ENCODE results near the gene CDKL1.

CDKL1 gene

DNA sequence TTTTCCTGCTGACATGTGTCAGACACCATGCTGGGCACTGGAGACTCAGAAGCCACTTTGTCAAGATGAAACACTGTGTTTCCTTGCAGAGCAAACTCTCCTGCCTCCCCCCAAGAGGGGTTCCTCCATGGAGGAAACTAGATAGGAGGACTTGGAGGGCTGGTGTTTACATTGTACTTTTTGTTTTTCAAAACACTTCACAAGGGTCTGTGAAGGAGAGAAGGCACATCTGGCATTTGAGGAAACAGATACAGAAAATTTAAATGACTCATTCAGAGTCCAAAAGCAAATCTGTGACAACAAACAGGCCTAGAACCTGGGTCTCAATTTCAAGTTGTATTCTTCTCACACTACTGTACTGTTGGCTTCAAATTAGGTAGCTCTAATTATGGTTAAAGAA lies 6.7 kb upstream of the CDKL1 start:
- H3K27ac ChIP-seq (ENCODE audit: low read depth, low read length, severe bottlenecking) = peak overlapping the region; percentile 84
- H3K9me3 ChIP-seq (ENCODE audit: control insufficient read depth, low read length) = peaks cover 7% of the 10 kb centered on the region
- no peaks in the 10 kb centered on the region for H3K36me3 ChIP-seq (ENCODE audit: control insufficient read depth, insufficient read depth, low read length)
- no peak overlapping the region for H3K4me3 ChIP-seq (ENCODE audit: extremely low read depth, insufficient read depth, low read length, poor library complexity, severe bottlenecking)
- H3K4me1 ChIP-seq (ENCODE audit: control insufficient read depth, insufficient read depth, low read length, poor library complexity, severe bottlenecking) = peaks cover 15% of the 10 kb centered on the region

- Histone ChIP-seq H3K36me3 (ENCODE audit: control insufficient read depth, insufficient read depth, low read length) (no peaks in the 10 kb centered on the region), H3K27ac (ENCODE audit: low read depth, low read length, severe bottlenecking) (peak overlapping the region; percentile 84)
- 86% methylated on average over 1 of the region's 1 CpG; no CpG with 5 or more reads in 1 of the 2 experiments for WGBS, 2 experiments (ENCODE audit: insufficient coverage in 2 of 2)
These were observed 6.3 kb upstream of the CDKL1 start for GRCh38 chr14:50402965-50403364.

DNA sequence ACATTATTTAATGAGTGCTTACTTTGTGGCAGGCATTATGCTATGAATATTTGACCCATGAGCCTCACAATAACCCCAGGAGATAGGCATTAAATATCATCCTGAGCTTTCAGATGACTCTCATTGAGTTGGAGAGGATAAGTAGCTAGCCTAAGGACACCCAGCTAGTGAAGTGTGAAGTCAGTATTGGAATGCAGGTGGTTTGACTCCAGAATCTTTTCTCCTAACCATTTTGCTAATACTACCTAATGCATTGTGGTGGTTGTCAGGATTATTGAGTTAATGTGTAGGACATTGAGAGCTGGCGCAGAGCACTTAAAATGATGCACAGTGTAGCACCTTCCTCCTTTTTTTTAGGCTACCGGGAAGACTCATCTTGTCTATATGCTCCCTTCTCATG lies 3.8 kb upstream of the CDKL1 start:
- Histone ChIP-seq H3K9me3 (ENCODE audit: control insufficient read depth, low read length) (peaks cover 1% of the 10 kb centered on the region), H3K4me1 (ENCODE audit: control insufficient read depth, insufficient read depth, low read length, poor library complexity, severe bottlenecking) (peaks cover 19% of the 10 kb centered on the region), H3K4me3 (ENCODE audit: extremely low read depth, insufficient read depth, low read length, poor library complexity, severe bottlenecking) (no peak overlapping the region), H3K27ac (ENCODE audit: low read depth, low read length, severe bottlenecking) (no peak overlapping the region), H3K36me3 (ENCODE audit: control insufficient read depth, insufficient read depth, low read length) (no peaks in the 10 kb centered on the region)
- WGBS, 2 experiments (ENCODE audit: insufficient coverage in 2 of 2) = 89 to 94% methylated on average over 1 to 2 of the region's 2 CpGs

More at GRCh38 chr14:50402965-50403364, 6.3 kb upstream of the CDKL1 start:
- Histone ChIP-seq H3K4me1 (ENCODE audit: control insufficient read depth, insufficient read depth, low read length, poor library complexity, severe bottlenecking) (peaks cover 15% of the 10 kb centered on the region), H3K4me3 (ENCODE audit: extremely low read depth, insufficient read depth, low read length, poor library complexity, severe bottlenecking) (no peak overlapping the region), H3K9me3 (ENCODE audit: control insufficient read depth, low read length) (peaks cover 7% of the 10 kb centered on the region)

DNA sequence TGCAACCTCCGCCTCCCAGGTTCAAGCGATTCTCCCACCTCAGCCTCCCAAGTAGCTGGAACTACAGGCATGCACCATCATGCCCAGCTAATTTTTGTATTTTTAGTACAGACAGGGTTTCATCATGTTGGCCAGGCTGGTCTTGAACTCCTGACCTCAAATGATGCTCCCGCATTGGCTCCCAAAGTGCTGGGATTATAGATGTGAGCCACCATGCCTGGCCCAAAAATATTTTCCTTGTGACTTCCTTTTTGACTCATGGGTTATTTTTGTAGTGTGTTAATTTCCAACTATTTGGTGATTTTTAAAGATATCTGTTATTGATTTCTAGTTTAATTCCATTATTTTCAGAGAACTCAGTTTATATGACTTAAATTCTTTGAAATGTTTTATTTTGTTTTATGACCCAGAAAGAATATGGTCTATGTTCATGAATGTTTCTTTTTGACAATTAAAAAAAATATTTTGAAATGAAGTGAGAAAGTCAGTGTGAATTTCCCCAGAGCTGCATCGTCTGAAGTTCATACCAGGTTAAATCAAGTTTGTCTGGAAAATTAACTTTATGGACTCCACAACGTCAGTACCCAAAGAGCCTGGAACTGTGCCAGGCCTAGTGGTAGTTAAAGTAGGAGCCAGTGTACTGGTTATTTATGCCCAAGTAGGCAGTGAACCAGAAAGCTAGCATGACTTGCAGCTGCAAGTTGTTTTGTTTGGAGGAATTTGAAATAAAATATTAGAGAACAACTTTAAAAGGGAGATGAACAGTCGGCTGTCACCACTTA lies 2.8 kb upstream of the CDKL1 start:
- Histone ChIP-seq H3K36me3 (ENCODE audit: control insufficient read depth, insufficient read depth, low read length) (no peaks in the 10 kb centered on the region), H3K4me1 (ENCODE audit: control insufficient read depth, insufficient read depth, low read length, poor library complexity, severe bottlenecking) (peaks cover 19% of the 10 kb centered on the region), H3K4me3 (ENCODE audit: extremely low read depth, insufficient read depth, low read length, poor library complexity, severe bottlenecking) (no peak overlapping the region), H3K9me3 (ENCODE audit: control insufficient read depth, low read length) (no peaks in the 10 kb centered on the region), H3K27ac (ENCODE audit: low read depth, low read length, severe bottlenecking) (no peak overlapping the region)
- WGBS, 2 experiments (ENCODE audit: insufficient coverage in 2 of 2) = 93 to 94% methylated on average over 5 to 6 of the region's 6 CpGs

- peaks cover 14% of the 10 kb centered on the region for H3K4me1 ChIP-seq (ENCODE audit: control insufficient read depth, insufficient read depth, low read length, poor library complexity, severe bottlenecking)
- 100% methylated on average over 1 of the region's 2 CpGs; no CpG with 5 or more reads in 1 of the 2 experiments for WGBS, 2 experiments (ENCODE audit: insufficient coverage in 2 of 2)
These were observed 1.5 kb upstream of the CDKL1 start for GRCh38 chr14:50398189-50398580.

GRCh38 chr14:50397390-50398188 lies 908 bp upstream of the CDKL1 start:
- peak overlapping the region; percentile 67 for H3K27ac ChIP-seq (ENCODE audit: low read depth, low read length, severe bottlenecking)
- H3K36me3 ChIP-seq (ENCODE audit: control insufficient read depth, insufficient read depth, low read length) = no peaks in the 10 kb centered on the region
- H3K4me3 ChIP-seq (ENCODE audit: extremely low read depth, insufficient read depth, low read length, poor library complexity, severe bottlenecking) = peak overlapping the region; percentile 55
- H3K9me3 ChIP-seq (ENCODE audit: control insufficient read depth, low read length) = no peaks in the 10 kb centered on the region
- peaks cover 10% of the 10 kb centered on the region for H3K4me1 ChIP-seq (ENCODE audit: control insufficient read depth, insufficient read depth, low read length, poor library complexity, severe bottlenecking)
- WGBS, 2 experiments (ENCODE audit: insufficient coverage in 2 of 2) = 64 to 70% methylated on average over 7 to 9 of the region's 9 CpGs

More at GRCh38 chr14:50398189-50398580, 1.5 kb upstream of the CDKL1 start:
- Histone ChIP-seq H3K36me3 (ENCODE audit: control insufficient read depth, insufficient read depth, low read length) (no peaks in the 10 kb centered on the region), H3K27ac (ENCODE audit: low read depth, low read length, severe bottlenecking) (no peak overlapping the region), H3K9me3 (ENCODE audit: control insufficient read depth, low read length) (no peaks in the 10 kb centered on the region), H3K4me3 (ENCODE audit: extremely low read depth, insufficient read depth, low read length, poor library complexity, severe bottlenecking) (no peak overlapping the region)

GRCh38 chr14:50395448-50395847 lies 1.2 kb downstream of the CDKL1 start:
- peaks cover 10% of the 10 kb centered on the region for H3K4me1 ChIP-seq (ENCODE audit: control insufficient read depth, insufficient read depth, low read length, poor library complexity, severe bottlenecking)
- H3K27ac ChIP-seq (ENCODE audit: low read depth, low read length, severe bottlenecking) = no peak overlapping the region
- no peaks in the 10 kb centered on the region for H3K36me3 ChIP-seq (ENCODE audit: control insufficient read depth, insufficient read depth, low read length)
- WGBS, 2 experiments (ENCODE audit: insufficient coverage in 2 of 2) = 90 to 97% methylated on average over 5 of the region's 5 CpGs
- peak overlapping the region; percentile 55 for H3K4me3 ChIP-seq (ENCODE audit: extremely low read depth, insufficient read depth, low read length, poor library complexity, severe bottlenecking)
- H3K9me3 ChIP-seq (ENCODE audit: control insufficient read depth, low read length) = no peaks in the 10 kb centered on the region

DNA sequence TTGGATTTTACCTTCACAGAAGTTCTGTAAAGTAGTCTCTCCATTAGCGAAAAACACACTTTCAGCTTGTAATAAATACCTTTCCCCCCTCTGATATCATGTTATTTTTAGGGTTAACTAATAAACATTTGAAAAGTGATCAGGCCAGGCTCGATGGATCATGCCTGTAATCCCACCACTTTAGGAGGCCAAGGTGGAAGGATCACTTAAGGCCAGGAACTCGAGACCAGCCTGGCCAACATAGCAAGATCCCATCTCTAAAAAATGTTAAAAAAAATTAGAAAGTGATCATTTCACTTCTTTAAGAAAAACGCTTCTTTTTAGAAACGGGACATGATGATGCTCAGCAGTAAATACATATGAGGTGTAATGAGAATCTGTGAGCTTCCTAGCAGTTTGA lies 2.0 kb downstream of the CDKL1 start:
- H3K4me3 ChIP-seq (ENCODE audit: extremely low read depth, insufficient read depth, low read length, poor library complexity, severe bottlenecking) = peak overlapping the region; percentile 11
- H3K9me3 ChIP-seq (ENCODE audit: control insufficient read depth, low read length) = no peaks in the 10 kb centered on the region
- WGBS, 2 experiments (ENCODE audit: insufficient coverage in 2 of 2) = 100% methylated on average over 2 of the region's 5 CpGs; no CpG with 5 or more reads in 1 of the 2 experiments
- H3K27ac ChIP-seq (ENCODE audit: low read depth, low read length, severe bottlenecking) = no peak overlapping the region
- H3K36me3 ChIP-seq (ENCODE audit: control insufficient read depth, insufficient read depth, low read length) = no peaks in the 10 kb centered on the region
- peaks cover 4% of the 10 kb centered on the region for H3K4me1 ChIP-seq (ENCODE audit: control insufficient read depth, insufficient read depth, low read length, poor library complexity, severe bottlenecking)

DNA sequence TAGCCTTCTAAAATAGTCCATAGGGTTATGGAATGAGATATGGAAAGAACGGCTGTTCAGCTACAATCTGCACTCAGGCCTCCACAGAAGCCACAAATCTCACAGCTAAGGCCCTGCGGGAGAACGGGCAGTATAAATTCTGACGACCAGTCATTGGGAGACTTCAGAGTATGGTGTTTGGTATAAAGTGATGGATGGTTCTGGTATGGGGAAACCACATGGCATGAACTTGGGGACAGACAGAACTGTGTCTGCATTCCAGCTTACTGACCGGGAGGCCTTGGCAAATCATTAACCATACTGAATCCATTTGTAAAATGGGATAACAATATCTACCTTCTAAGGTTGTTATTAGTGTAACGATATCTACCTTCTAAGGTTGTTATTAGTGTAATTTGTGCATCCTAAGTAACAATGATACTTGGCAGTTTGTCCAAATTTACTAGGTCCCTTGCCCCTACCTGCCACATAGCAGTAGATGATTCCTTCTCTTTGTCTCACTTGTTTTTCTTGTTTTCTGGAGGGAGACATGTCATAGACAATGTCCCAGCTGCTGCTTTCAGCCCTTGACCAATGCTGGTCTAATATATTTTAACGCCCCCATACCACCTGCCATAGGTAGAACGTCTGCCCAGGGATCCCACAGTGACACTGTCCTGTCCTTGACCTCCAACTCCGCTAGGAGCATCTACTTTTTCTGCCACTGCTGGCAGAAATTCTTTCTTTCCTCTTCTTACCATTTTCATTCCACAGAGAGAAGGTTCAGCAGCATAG lies 6.8 kb downstream of the CDKL1 start:
- 98 to 100% methylated on average over 2 to 6 of the region's 9 CpGs for WGBS, 2 experiments (ENCODE audit: insufficient coverage in 2 of 2)
- H3K9me3 ChIP-seq (ENCODE audit: control insufficient read depth, low read length) = no peaks in the 10 kb centered on the region

GRCh38 chr14:50388256-50388931 lies 8.3 kb downstream of the CDKL1 start:
- 44 to 71% methylated on average over 3 to 9 of the region's 9 CpGs for WGBS, 2 experiments (ENCODE audit: insufficient coverage in 2 of 2)
- Histone ChIP-seq H3K4me1 (ENCODE audit: control insufficient read depth, insufficient read depth, low read length, poor library complexity, severe bottlenecking) (no peaks in the 10 kb centered on the region), H3K27ac (ENCODE audit: low read depth, low read length, severe bottlenecking) (no peak overlapping the region), H3K9me3 (ENCODE audit: control insufficient read depth, low read length) (no peaks in the 10 kb centered on the region), H3K36me3 (ENCODE audit: control insufficient read depth, insufficient read depth, low read length) (no peaks in the 10 kb centered on the region), H3K4me3 (ENCODE audit: extremely low read depth, insufficient read depth, low read length, poor library complexity, severe bottlenecking) (no peak overlapping the region)

More for the DNA sequence above, 6.8 kb downstream of the CDKL1 start:
- no peaks in the 10 kb centered on the region for H3K4me1 ChIP-seq (ENCODE audit: control insufficient read depth, insufficient read depth, low read length, poor library complexity, severe bottlenecking)
- no peak overlapping the region for H3K4me3 ChIP-seq (ENCODE audit: extremely low read depth, insufficient read depth, low read length, poor library complexity, severe bottlenecking)
- no peaks in the 10 kb centered on the region for H3K36me3 ChIP-seq (ENCODE audit: control insufficient read depth, insufficient read depth, low read length)
- no peak overlapping the region for H3K27ac ChIP-seq (ENCODE audit: low read depth, low read length, severe bottlenecking)

Data from mesodermal cell (in vitro differentiated cells).